GM23338 (cell line): Measurements from ENCODE around the gene ERBB4. TPM values are rescaled to one million over a fixed set of nuclear protein-coding genes. Genes with fewer than 3 reads are reported as not detected.

Experiments used
- ATAC-seq: fragments of 200-7000 bp; cut with Tn5 transposase; 3 replicates; pipeline ENCODE4 v1.9.1; 2020
- DNase-seq: peaks from one replicate; pipeline ENCODE4 v3.0.0-alpha.2; 2015; ENCODE audit warnings: low spot score
- H2AFZ ChIP-seq: fragments of 200-600 bp; sonication (generic); 2 replicates; pipeline ENCODE4 v1.8.0; 2016; ENCODE audit warnings: antibody characterized with exemption, mild to moderate bottlenecking, moderate library complexity
- H3F3A ChIP-seq: fragments of 200-600 bp; sonication (generic); replicated peaks from 2 replicates; pipeline ENCODE4 v1.8.0; 2017; ENCODE audit warnings: antibody characterized with exemption, mixed run types, low read depth
- H3K27ac ChIP-seq: fragments of 200-600 bp; sonication (generic); 2 replicates; pipeline ENCODE4 v1.6.1; 2016; ENCODE audit warnings: low read depth
- H3K27me3 ChIP-seq: fragments of 200-600 bp; sonication (generic); 2 replicates; pipeline ENCODE4 v1.8.0; 2016; ENCODE audit warnings: mild to moderate bottlenecking, mixed run types, moderate library complexity; ENCODE audit not compliant: insufficient read depth
- H3K36me3 ChIP-seq: fragments of 200-600 bp; sonication (generic); 2 replicates; pipeline ENCODE4 v1.8.0; 2016; ENCODE audit warnings: mild to moderate bottlenecking; ENCODE audit not compliant: insufficient read depth
- H3K4me1 ChIP-seq: fragments of 200-600 bp; sonication (generic); 2 replicates; pipeline ENCODE4 v1.8.0; 2016; ENCODE audit warnings: mild to moderate bottlenecking, moderate library complexity; ENCODE audit not compliant: insufficient read depth
- H3K4me2 ChIP-seq: fragments of 200-600 bp; sonication (generic); 2 replicates; pipeline ENCODE4 v1.7.1; 2017; ENCODE audit warnings: mixed run types
- H3K4me3 ChIP-seq: fragments of 200-600 bp; sonication (generic); 2 replicates; pipeline ENCODE4 v1.6.1; 2016; ENCODE audit warnings: mixed run types
- H3K79me2 ChIP-seq: fragments of 200-600 bp; sonication (generic); replicated peaks from 2 replicates; pipeline ENCODE4 v1.8.0; 2017; ENCODE audit warnings: mild to moderate bottlenecking; ENCODE audit not compliant: insufficient read depth
- H3K9me2 ChIP-seq: fragments of 200-600 bp; sonication (generic); 2 replicates; pipeline ENCODE4 v1.8.0; 2017; ENCODE audit not compliant: insufficient read depth
- H4K20me1 ChIP-seq: fragments of 200-600 bp; sonication (generic); replicated peaks from 2 replicates; pipeline ENCODE4 v1.8.0; 2017; ENCODE audit warnings: mild to moderate bottlenecking; ENCODE audit not compliant: insufficient read depth
- H3K27ac Mint-ChIP-seq: 2 replicates; pipeline ENCODE4 v1.8.0; 2020; ENCODE audit warnings: inconsistent platforms, mild to moderate bottlenecking, moderate library complexity, mixed read lengths
- H3K27me3 Mint-ChIP-seq: 3 replicates; pipeline ENCODE4 v1.8.0; 2022; ENCODE audit warnings: low read depth, mild to moderate bottlenecking, moderate library complexity, mixed read lengths, inconsistent platforms; ENCODE audit not compliant: insufficient read depth, poor library complexity
- H3K36me3 Mint-ChIP-seq: 3 replicates; pipeline ENCODE4 v1.8.0; 2021; ENCODE audit warnings: low read depth, mild to moderate bottlenecking, inconsistent platforms, moderate library complexity, mixed read lengths
- H3K4me1 Mint-ChIP-seq: 3 replicates; pipeline ENCODE4 v1.8.0; 2020; ENCODE audit warnings: mild to moderate bottlenecking, inconsistent platforms, mixed read lengths
- H3K4me3 Mint-ChIP-seq: 3 replicates; pipeline ENCODE4 v1.8.0; 2021; ENCODE audit warnings: moderate library complexity, mild to moderate bottlenecking, inconsistent platforms, mixed read lengths
- H3K9me3 Mint-ChIP-seq: 3 replicates; pipeline ENCODE4 v1.8.0; 2020; ENCODE audit warnings: moderate library complexity, mild to moderate bottlenecking, inconsistent platforms, mixed read lengths
- CREB1 ChIP-seq: fragments of 250-450 bp; sonication (Bioruptor Pico); IDR thresholded peaks from 2 replicates; pipeline ENCODE4 v1.5.0; 2020; ENCODE audit warnings: low read depth, mild to moderate bottlenecking, moderate library complexity
- EZH2 ChIP-seq: fragments of 200-600 bp; sonication (generic); IDR thresholded peaks from one replicate; pipeline ENCODE4 v1.8.0; 2017; ENCODE audit warnings: antibody characterized with exemption, mild to moderate bottlenecking, low read depth; ENCODE audit not compliant: unreplicated experiment
- EZH2phosphoT487 ChIP-seq: fragments of 200-600 bp; sonication (generic); IDR thresholded peaks from one replicate; pipeline ENCODE4 v1.8.1; 2018; ENCODE audit warnings: antibody characterized with exemption; ENCODE audit not compliant: unreplicated experiment
- REST ChIP-seq: IDR thresholded peaks from one replicate; pipeline ENCODE4 v1.6.1; 2018; ENCODE audit warnings: antibody characterized with exemption; ENCODE audit not compliant: unreplicated experiment
- STAT1 ChIP-seq: IDR thresholded peaks from one replicate; pipeline ENCODE4 v1.6.1; 2016; ENCODE audit warnings: antibody characterized with exemption; ENCODE audit not compliant: unreplicated experiment
- ZNF114 ChIP-seq: fragments of 250-450 bp; sonication (Bioruptor Pico); IDR thresholded peaks from 2 replicates; pipeline ENCODE4 v1.5.0; 2020; ENCODE audit warnings: mild to moderate bottlenecking, moderate library complexity
- polyA plus RNA-seq: library from polyadenylated mRNA; unstranded; fragments of >200 nt; fragmentation: Nextera tagmentation; extraction: Ambion mirVana; gene quantifications from 2 replicates; pipeline ENCODE4 v1.2.1, GENCODE V29; 2016
- total RNA-seq: library from RNA; depleted of rRNA; stranded (reverse); fragments of >200 nt; shearing (Covaris generic); gene quantifications from 2 replicates; pipeline ENCODE4 v1.2.3, GENCODE V29; 2014
- TF ChIP-seq, protein P1 (sequence below): IDR thresholded peaks from 2 replicates; pipeline ENCODE4 v1.6.1; 2016; ENCODE audit warnings: antibody characterized with exemption
- TF ChIP-seq, protein P2 (sequence below), 2 experiments: fragments of 200-600 bp in 1 of 2; sonication (generic) in 1 of 2; conservative IDR thresholded peaks; 2 replicates each; pipeline versions ENCODE4 v1.5.1 to v1.6.1; 2016 to 2017; ENCODE audit warnings: antibody characterized with exemption in 2 of 2, low read depth in 2 of 2, mild to moderate bottlenecking in 2 of 2, moderate library complexity in 1 of 2

ERBB4 gene
- total and polyA plus RNA-seq, 2 experiments from 2014 or later: 0.73 to 1.1 TPM

DNA sequence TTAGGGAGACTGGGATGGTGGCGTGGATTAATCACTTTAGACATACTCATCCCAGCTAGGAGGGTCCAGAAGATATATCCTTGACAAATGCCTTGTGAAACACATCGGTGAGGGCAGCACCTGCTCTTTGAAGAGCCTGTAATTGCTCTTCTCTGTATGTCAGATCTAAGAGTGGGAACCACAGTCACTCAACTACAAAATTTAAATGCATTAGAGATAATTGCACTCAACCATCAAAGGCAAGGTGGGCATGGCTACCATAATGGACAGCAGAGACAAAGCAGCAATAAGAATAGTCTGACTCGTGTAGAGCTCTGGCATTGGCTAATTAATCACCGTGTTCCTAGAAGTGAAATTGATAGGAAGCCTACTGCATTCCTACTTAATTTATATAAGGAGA, 96.8 kb downstream of the ERBB4 start (continued):
- TF ChIP-seq REST: no peak
- TF ChIP-seq, protein P1, sequence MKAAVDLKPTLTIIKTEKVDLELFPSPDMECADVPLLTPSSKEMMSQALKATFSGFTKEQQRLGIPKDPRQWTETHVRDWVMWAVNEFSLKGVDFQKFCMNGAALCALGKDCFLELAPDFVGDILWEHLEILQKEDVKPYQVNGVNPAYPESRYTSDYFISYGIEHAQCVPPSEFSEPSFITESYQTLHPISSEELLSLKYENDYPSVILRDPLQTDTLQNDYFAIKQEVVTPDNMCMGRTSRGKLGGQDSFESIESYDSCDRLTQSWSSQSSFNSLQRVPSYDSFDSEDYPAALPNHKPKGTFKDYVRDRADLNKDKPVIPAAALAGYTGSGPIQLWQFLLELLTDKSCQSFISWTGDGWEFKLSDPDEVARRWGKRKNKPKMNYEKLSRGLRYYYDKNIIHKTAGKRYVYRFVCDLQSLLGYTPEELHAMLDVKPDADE: no peak
- TF ChIP-seq EZH2phosphoT487: no peak
- no peak for TF ChIP-seq CREB1
- TF ChIP-seq ZNF114: no peak
- TF ChIP-seq EZH2: no peak
- TF ChIP-seq STAT1: no peak

- Histone ChIP-seq H3F3A (no peaks in the 10 kb centered on the region), H3K27ac (no peak overlapping the region), H3K9me2 (no peaks in the 10 kb centered on the region), H3K36me3 (no peaks in the 10 kb centered on the region), H3K4me1 (no peaks in the 10 kb centered on the region), H3K27me3 (no peaks in the 10 kb centered on the region), H3K4me2 (no peak overlapping the region), H2AFZ (no peak overlapping the region), H3K79me2 (no peaks in the 10 kb centered on the region), H4K20me1 (no peaks in the 10 kb centered on the region), H3K4me3 (no peak overlapping the region)
- no peaks in the 10 kb centered on the region for H3K27me3 Mint-ChIP-seq
- no peak overlapping the region for H3K27ac Mint-ChIP-seq
- no peaks in the 10 kb centered on the region for H3K4me1 Mint-ChIP-seq
- H3K36me3 Mint-ChIP-seq: peaks cover 10% of the 10 kb centered on the region
- ATAC-seq (no peak), DNase-seq (no peak)
- peaks cover 20% of the 10 kb centered on the region for H3K9me3 Mint-ChIP-seq
- H3K4me3 Mint-ChIP-seq: no peak overlapping the region
- TF ChIP-seq, protein P2, sequence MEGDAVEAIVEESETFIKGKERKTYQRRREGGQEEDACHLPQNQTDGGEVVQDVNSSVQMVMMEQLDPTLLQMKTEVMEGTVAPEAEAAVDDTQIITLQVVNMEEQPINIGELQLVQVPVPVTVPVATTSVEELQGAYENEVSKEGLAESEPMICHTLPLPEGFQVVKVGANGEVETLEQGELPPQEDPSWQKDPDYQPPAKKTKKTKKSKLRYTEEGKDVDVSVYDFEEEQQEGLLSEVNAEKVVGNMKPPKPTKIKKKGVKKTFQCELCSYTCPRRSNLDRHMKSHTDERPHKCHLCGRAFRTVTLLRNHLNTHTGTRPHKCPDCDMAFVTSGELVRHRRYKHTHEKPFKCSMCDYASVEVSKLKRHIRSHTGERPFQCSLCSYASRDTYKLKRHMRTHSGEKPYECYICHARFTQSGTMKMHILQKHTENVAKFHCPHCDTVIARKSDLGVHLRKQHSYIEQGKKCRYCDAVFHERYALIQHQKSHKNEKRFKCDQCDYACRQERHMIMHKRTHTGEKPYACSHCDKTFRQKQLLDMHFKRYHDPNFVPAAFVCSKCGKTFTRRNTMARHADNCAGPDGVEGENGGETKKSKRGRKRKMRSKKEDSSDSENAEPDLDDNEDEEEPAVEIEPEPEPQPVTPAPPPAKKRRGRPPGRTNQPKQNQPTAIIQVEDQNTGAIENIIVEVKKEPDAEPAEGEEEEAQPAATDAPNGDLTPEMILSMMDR (conservative IDR thresholded peaks at IDR 0.05; ENCODE audit: low read depth in 2 of 2): no peak
- TF ChIP-seq ZNF114 (no peak), REST (no peak), STAT1 (no peak), EZH2phosphoT487 (no peak), EZH2 (no peak)
These were observed 97.5 kb downstream of the ERBB4 start for GRCh38 chr2:212441141-212441540.
